NT2/D1 (cell line): ENCODE data around the gene SHE.

Experiments
- SUZ12 ChIP-seq: IDR thresholded peaks from 2 replicates; pipeline ENCODE4 v1.6.1; 2011; ENCODE audit not compliant: insufficient read length, insufficient read depth; ENCODE audit errors: extremely low read depth
- ZNF274 ChIP-seq: IDR thresholded peaks from 2 replicates; pipeline ENCODE4 v1.6.1; 2011; ENCODE audit warnings: mild to moderate bottlenecking, low read depth, low read length

- no peak for TF ChIP-seq ZNF274
- TF ChIP-seq SUZ12, result no peak
These were observed 8.9 kb downstream of the SHE start for GRCh38 chr1:154493276-154493675.
